Panc1 (cell line): ENCODE results near the gene SLC25A27. TPM values are rescaled to one million over a fixed set of nuclear protein-coding genes. Genes with fewer than 3 reads are reported as not detected.
"Not testable (repeated sequence)": the region's sequence is repeated elsewhere in the genome, so short reads cannot be mapped to it uniquely, and the experiment has no call there.

ENCODE experiments used
- ATAC-seq: fragments of 200-7000 bp; cut with Tn5 transposase; 2 replicates; pipeline ENCODE4 v1.9.1; 2020; ENCODE audit warnings: mild to moderate bottlenecking, moderate library complexity
- BruUV-seq: library from RNA; stranded (reverse); fragments of 400-500 nt; replicated peaks from 2 replicates; lab custom pipeline; 2021; lab: Mats Ljungman, UMichigan
- CTCF ChIA-PET: fragments of 300-600 bp; sonication (Branson Sonifier 250); formaldehyde crosslinking; loops from one replicate; lab custom pipeline; 2022; ENCODE audit warnings: antibody characterized with exemption; lab: Charles Lee
- POLR2A ChIA-PET: fragments of 300-600 bp; sonication (Branson Sonifier 250); formaldehyde crosslinking; loops from one replicate; lab custom pipeline; 2022; ENCODE audit warnings: antibody characterized with exemption; lab: Charles Lee
- DNase-seq: peaks from one replicate; pipeline ENCODE4 v3.0.0-alpha.2; 2010; ENCODE audit warnings: low read depth, low spot score
- H3K27ac ChIP-seq: 2 replicates; pipeline ENCODE4 v1.5.1; 2011; ENCODE audit warnings: mild to moderate bottlenecking, low read length, inconsistent platforms
- H3K27me3 ChIP-seq: fragments of 200-500 bp; sonication (Bioruptor generic); 2 replicates; pipeline ENCODE4 v1.6.0; 2014; ENCODE audit warnings: low read length, inconsistent platforms; ENCODE audit not compliant: control insufficient read depth, insufficient read depth
- H3K36me3 ChIP-seq: fragments of 200-500 bp; sonication (Bioruptor generic); 2 replicates; pipeline ENCODE4 v1.5.1; 2014; ENCODE audit warnings: inconsistent platforms, mild to moderate bottlenecking, low read length, moderate library complexity; ENCODE audit not compliant: control insufficient read depth, insufficient read depth
- H3K4me1 ChIP-seq: 2 replicates; pipeline ENCODE4 v1.5.1; 2011; ENCODE audit warnings: inconsistent platforms, mild to moderate bottlenecking, low read length, moderate library complexity; ENCODE audit not compliant: control insufficient read depth, insufficient read depth
- H3K4me3 ChIP-seq, 2 experiments: 2 replicates each; pipeline ENCODE4 v1.5.1; 2011 to 2012; ENCODE audit warnings: low read depth in 2 of 2, low read length in 2 of 2, mild to moderate bottlenecking in 2 of 2, inconsistent platforms in 1 of 2, moderate library complexity in 1 of 2
- H3K9me3 ChIP-seq: fragments of 200-500 bp; sonication (Bioruptor generic); 2 replicates; pipeline ENCODE4 v1.5.1; 2014; ENCODE audit warnings: low read depth, mild to moderate bottlenecking, inconsistent platforms, low read length, moderate library complexity; ENCODE audit not compliant: control insufficient read depth, insufficient read depth
- POLR2AphosphoS5 ChIP-seq: IDR thresholded peaks from 2 replicates; pipeline ENCODE4 v1.6.1; 2012; ENCODE audit warnings: mild to moderate bottlenecking, low read depth, low read length, moderate library complexity
- SIN3A ChIP-seq: IDR thresholded peaks from 2 replicates; pipeline ENCODE4 v1.6.1; 2012; ENCODE audit warnings: low read depth, mild to moderate bottlenecking, low read length, moderate library complexity, borderline replicate concordance; ENCODE audit not compliant: insufficient read depth
- TCF7L2 ChIP-seq: IDR thresholded peaks from 2 replicates; pipeline ENCODE4 v1.6.1; 2011; ENCODE audit warnings: mild to moderate bottlenecking, low read depth, low read length, inconsistent platforms
- in situ Hi-C: cut with HindIII; loops from 2 replicates; pipeline ENCODE4 v1.10.0; 2016; ENCODE audit warnings: low sequenced_read_pairs, low pct_unique_long_range_greater_than_20kb
- intact Hi-C: fragments of 100-400 bp; cut with micrococcal nuclease; formaldehyde crosslinking; loops from one replicate; pipeline ENCODE4 v1.10.0; 2022; ENCODE audit not compliant: unreplicated experiment
- total RNA-seq: library from RNA; stranded (reverse); gene quantifications from one replicate; pipeline ENCODE4 v1.2.1, GENCODE V29; 2021; ENCODE audit not compliant: unreplicated experiment
- TF ChIP-seq, protein P1 (sequence below), 2 experiments: IDR thresholded peaks; 2 replicates each; pipeline ENCODE4 v1.6.1; 2011 to 2012; ENCODE audit warnings: low read depth in 2 of 2, control low read depth in 1 of 2, low read length in 1 of 2, mild to moderate bottlenecking in 1 of 2, moderate library complexity in 1 of 2; ENCODE audit not compliant: insufficient read depth in 1 of 2
- TF ChIP-seq, protein P2 (sequence below): fragments of 450-650 bp; IDR thresholded peaks from 2 replicates; pipeline ENCODE4 v1.5.1; 2017; ENCODE audit warnings: mild to moderate bottlenecking

SLC25A27 gene
- total RNA-seq, 1 experiment from 2014 or later = 0.77 TPM

DNA sequence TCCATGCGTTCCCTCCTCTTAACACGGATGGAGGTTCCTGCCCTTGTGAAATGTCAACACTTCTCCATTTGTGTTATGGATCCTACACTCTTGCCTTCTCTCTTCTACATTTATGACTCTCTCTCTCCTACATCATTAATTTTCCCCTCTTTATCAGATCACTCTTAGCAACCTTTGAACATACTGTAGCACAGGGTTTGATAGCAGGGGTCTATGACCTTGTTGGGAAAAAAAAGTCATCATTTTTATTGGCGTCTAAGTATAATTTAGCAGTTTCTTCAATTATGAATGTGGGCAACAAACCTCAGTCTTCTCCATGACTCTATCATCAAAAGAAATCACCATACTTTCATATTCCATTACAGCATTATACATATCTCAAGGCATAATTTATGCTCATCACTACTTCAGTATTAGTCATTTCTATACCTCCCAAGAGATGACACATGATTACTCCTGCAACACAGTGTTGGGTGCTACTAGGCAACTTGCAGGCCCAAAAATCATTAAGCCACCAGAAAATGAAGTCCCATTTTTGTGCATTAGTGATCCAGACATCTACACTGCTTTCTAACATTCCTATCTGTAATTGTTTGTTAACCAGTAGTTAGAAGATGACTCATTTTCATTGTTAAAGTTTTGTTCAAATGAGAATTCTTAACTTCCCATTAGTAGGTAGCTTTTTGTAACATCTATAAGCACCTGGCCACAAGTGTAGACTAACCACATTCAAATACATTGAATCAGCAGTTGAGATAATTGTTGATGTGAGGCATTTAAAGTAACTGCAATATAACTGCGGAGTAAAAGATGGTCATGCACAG is 9.6 kb upstream of the SLC25A27 start:
- Histone ChIP-seq H3K27me3 (no peaks in the 10 kb centered on the region; the same call in 1 of the 2 replicates), H3K4me1 (no peaks in the 10 kb centered on the region), H3K36me3 (no peaks in the 10 kb centered on the region; the same call in 1 of the 2 replicates), H3K27ac (no peak overlapping the region), H3K4me3 (no peak overlapping the region), H3K9me3 (no peaks in the 10 kb centered on the region; the same call in 1 of the 2 replicates)
- ChIA-PET CTCF (no interaction called here), POLR2A (no interaction called here)
- intact Hi-C loops (no loop called here), in situ Hi-C loops (no loop called here)
- no peak for ATAC-seq
- no TSS peak for BruUV-seq
- TF ChIP-seq, protein P1, sequence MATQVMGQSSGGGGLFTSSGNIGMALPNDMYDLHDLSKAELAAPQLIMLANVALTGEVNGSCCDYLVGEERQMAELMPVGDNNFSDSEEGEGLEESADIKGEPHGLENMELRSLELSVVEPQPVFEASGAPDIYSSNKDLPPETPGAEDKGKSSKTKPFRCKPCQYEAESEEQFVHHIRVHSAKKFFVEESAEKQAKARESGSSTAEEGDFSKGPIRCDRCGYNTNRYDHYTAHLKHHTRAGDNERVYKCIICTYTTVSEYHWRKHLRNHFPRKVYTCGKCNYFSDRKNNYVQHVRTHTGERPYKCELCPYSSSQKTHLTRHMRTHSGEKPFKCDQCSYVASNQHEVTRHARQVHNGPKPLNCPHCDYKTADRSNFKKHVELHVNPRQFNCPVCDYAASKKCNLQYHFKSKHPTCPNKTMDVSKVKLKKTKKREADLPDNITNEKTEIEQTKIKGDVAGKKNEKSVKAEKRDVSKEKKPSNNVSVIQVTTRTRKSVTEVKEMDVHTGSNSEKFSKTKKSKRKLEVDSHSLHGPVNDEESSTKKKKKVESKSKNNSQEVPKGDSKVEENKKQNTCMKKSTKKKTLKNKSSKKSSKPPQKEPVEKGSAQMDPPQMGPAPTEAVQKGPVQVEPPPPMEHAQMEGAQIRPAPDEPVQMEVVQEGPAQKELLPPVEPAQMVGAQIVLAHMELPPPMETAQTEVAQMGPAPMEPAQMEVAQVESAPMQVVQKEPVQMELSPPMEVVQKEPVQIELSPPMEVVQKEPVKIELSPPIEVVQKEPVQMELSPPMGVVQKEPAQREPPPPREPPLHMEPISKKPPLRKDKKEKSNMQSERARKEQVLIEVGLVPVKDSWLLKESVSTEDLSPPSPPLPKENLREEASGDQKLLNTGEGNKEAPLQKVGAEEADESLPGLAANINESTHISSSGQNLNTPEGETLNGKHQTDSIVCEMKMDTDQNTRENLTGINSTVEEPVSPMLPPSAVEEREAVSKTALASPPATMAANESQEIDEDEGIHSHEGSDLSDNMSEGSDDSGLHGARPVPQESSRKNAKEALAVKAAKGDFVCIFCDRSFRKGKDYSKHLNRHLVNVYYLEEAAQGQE (IDR thresholded peaks at IDR 0.05; ENCODE audit: insufficient read depth in 1 of 2, low read depth in 2 of 2, low read length in 1 of 2) = no peak
- no peak for TF ChIP-seq POLR2AphosphoS5
- TF ChIP-seq, protein P2, sequence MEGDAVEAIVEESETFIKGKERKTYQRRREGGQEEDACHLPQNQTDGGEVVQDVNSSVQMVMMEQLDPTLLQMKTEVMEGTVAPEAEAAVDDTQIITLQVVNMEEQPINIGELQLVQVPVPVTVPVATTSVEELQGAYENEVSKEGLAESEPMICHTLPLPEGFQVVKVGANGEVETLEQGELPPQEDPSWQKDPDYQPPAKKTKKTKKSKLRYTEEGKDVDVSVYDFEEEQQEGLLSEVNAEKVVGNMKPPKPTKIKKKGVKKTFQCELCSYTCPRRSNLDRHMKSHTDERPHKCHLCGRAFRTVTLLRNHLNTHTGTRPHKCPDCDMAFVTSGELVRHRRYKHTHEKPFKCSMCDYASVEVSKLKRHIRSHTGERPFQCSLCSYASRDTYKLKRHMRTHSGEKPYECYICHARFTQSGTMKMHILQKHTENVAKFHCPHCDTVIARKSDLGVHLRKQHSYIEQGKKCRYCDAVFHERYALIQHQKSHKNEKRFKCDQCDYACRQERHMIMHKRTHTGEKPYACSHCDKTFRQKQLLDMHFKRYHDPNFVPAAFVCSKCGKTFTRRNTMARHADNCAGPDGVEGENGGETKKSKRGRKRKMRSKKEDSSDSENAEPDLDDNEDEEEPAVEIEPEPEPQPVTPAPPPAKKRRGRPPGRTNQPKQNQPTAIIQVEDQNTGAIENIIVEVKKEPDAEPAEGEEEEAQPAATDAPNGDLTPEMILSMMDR = no peak
- TF ChIP-seq SIN3A = no peak
- no peak for TF ChIP-seq TCF7L2
- no peak for DNase-seq

DNA sequence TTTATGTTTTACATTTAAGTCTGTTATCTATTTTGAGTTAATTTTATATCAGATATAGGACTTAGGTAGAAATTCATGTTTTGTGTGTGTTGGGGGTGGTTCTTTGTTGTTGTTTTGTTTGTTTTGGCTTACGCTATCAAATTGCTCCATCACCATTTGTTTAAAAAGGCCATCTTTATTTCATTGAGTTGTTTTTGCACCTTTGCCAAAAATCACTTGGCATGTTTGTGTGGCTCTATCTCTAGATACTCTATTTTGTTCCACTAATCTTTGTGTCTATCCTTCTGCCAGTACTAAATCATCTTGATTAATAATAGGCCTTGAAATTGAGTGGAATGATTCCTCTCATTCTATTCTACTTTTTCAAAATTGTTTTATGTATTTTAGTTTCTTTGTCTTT is 7.5 kb upstream of the SLC25A27 start:
- DNase-seq (no peak), ATAC-seq (no peak)
- BruUV-seq = no TSS peak
- no peak overlapping the region for H3K27ac ChIP-seq
- no peaks in the 10 kb centered on the region for H3K4me1 ChIP-seq
- no peak for TF ChIP-seq SIN3A
- TF ChIP-seq POLR2AphosphoS5 = no peak
- TF ChIP-seq TCF7L2 = no peak
- TF ChIP-seq, protein P2 = no peak
- TF ChIP-seq, protein P1 (IDR thresholded peaks at IDR 0.05; ENCODE audit: insufficient read depth in 1 of 2, low read depth in 2 of 2, low read length in 1 of 2) = no peak
- CTCF ChIA-PET = no interaction called here
- H3K9me3 ChIP-seq = no peaks in the 10 kb centered on the region; the same call in 1 of the 2 replicates
- no peaks in the 10 kb centered on the region; the same call in 1 of the 2 replicates for H3K36me3 ChIP-seq
- intact Hi-C loops = no loop called here
- in situ Hi-C loops = no loop called here
- H3K4me3 ChIP-seq = no peak overlapping the region
- no peaks in the 10 kb centered on the region for H3K27me3 ChIP-seq
- POLR2A ChIA-PET = no interaction called here

DNA sequence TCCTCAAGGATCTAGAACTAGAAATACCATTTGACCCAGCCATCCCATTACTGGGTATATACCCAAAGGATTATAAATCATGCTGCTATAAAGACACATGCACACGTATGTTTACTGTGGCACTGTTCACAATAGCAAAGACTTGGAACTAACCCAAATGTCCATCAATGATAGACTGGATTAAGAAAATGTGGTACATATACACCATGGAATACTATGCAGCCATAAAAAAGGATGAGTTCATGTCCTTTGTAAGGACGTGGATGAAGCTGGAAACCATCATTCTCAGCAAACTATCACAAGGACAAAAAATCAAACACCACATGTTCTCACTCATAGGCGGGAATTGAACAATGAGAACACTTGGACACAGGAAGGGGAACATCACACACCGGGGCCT is 4.7 kb upstream of the SLC25A27 start:
- ATAC-seq = not testable (repeated sequence)

More for the DNA sequence above, 4.7 kb upstream of the SLC25A27 start:
- CTCF ChIA-PET, BruUV-seq, H3K36me3 ChIP-seq, DNase-seq, H3K27ac ChIP-seq, H3K27me3 ChIP-seq, H3K4me3 ChIP-seq, intact Hi-C loops, H3K4me1 ChIP-seq, H3K9me3 ChIP-seq, in situ Hi-C loops, POLR2A ChIA-PET: not testable (repeated sequence)
